ENCODE measurements around the gene WFDC12.
"Not testable (repeated sequence)": the region's sequence is repeated elsewhere in the genome, so short reads cannot be mapped to it uniquely, and the experiment has no call there.

The WFDC12 gene

GRCh38 chr20:45124365-45124764 is at the start of gene WFDC12:
WFDC12 (minus strand) TSS chr20:45124465; CDS start chr20:45124447, 18 bp downstream.
- DNase-seq = no peak
- in situ Hi-C loops (cut with HindIII; ENCODE audit: low pct_ligation_motif_present, low pct_unique_long_range_greater_than_20kb, low sequenced_read_pairs) = no loop called here

DNA sequence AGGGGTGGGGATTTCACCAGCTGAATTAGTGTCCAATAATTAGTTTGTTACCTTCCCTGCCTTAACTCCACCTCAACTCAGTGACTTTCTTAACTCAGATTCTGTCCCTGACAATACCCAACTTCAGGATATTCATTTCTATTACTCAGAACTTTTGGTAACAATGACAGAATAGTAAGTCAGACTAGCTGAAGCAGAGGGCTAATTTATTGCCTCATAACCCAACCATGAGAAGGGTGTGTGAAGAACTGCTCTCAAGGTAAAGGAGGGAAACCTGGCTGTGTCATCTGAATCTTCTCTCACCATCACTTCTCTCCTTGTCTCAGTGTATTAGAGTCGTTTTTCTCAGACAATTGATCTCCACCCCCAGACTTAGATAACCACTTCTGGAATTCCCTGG is 49.3 kb upstream of the WFDC12 start:
- in situ Hi-C loops (cut with HindIII; ENCODE audit: low pct_ligation_motif_present, low pct_unique_long_range_greater_than_20kb, low sequenced_read_pairs) = no loop called here
- DNase-seq = no peak

DNA sequence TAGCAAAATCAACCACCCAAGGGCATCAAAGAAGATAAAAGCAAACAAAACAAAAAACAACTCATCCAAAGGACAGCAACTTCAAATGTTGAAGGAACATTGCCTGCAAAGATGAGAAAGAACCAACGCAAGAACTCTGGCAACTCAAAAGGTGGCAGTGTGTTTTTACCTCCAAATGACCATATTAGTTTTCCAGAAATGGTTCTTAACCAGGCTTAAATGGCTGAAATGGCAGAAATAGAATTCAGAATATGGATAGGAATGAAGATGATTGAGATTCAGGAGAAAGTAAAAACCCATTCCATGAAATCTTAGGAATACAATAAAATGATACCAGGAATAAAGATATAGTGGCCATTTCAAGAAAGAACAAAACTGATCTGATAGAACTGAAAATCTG is 40.6 kb upstream of the WFDC12 start:
- in situ Hi-C loops (cut with HindIII; ENCODE audit: low pct_ligation_motif_present, low pct_unique_long_range_greater_than_20kb, low sequenced_read_pairs) = no loop called here
- no peak for DNase-seq

DNA sequence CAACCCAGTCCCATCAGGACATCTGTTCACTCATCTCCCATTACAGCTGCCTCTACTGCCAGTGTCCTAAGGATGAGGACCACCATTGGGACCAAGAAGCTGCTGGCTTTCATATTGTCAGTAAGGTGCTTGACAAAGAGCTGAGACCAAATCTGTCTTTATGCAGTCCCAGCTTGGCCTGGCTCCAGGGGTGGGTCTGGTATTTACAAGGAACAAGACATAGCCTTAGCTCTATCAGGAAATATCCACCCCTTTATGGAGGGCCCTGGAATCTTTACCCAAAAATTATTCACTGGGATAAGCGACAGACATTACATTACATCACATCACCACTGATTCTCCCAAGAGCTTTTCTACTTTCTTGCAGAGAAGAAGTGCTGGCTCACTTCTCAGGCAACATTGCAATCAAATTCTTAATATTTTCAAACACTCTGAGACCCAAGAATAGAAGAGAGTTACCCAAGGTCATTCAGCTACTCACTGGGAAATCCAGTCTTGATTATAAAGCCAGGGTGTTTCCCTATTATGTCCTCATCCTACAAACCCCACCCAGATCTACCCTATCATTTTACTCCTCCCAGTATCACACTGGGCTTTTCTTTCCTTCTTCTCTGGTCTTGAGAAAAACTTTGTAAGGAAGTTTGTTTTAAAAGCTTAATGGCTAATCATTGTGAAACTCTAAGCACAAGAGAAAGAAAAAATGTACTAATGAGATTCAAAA is 39.0 kb upstream of the WFDC12 start:
- in situ Hi-C loops (cut with HindIII; ENCODE audit: low pct_ligation_motif_present, low pct_unique_long_range_greater_than_20kb, low sequenced_read_pairs) = no loop called here
- DNase-seq = no peak

- in situ Hi-C loops (cut with HindIII; ENCODE audit: low pct_ligation_motif_present, low pct_unique_long_range_greater_than_20kb, low sequenced_read_pairs) = no loop called here
- DNase-seq = peak; percentile 16
Observed at GRCh38 chr20:45157962-45158361, 33.7 kb upstream of the WFDC12 start.

DNA sequence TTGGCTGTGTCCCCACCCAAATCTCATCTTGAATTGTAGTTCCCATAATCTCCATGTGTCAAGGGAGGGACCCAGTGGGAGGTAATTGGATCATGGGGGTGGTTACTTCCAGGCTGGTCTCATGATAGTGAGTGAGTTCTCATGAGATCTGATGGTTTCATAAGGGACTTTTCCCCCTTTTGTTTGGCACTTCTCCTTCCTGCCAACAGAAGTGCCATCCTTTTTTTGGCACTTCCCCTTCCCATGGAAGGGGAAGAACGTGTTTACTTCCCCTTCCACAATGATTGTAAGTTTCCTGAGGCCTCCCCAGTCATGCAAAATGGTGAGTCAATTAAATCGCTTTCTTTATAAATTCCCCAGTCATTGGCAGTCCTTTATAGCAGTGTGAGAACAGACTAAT is 32.4 kb upstream of the WFDC12 start:
- DNase-seq = no peak
- in situ Hi-C loops (cut with HindIII; ENCODE audit: low pct_ligation_motif_present, low pct_unique_long_range_greater_than_20kb, low sequenced_read_pairs) = no loop called here

GRCh38 chr20:45154794-45155193 is 30.5 kb upstream of the WFDC12 start:
- DNase-seq; in situ Hi-C loops (cut with HindIII; ENCODE audit: low pct_ligation_motif_present, low pct_unique_long_range_greater_than_20kb, low sequenced_read_pairs): not testable (repeated sequence)

- no peak for DNase-seq
- in situ Hi-C loops (cut with HindIII; ENCODE audit: low pct_ligation_motif_present, low pct_unique_long_range_greater_than_20kb, low sequenced_read_pairs) = no loop called here
Observed at GRCh38 chr20:45154183-45154582, 29.9 kb upstream of the WFDC12 start.

- in situ Hi-C loops (cut with HindIII; ENCODE audit: low pct_ligation_motif_present, low pct_unique_long_range_greater_than_20kb, low sequenced_read_pairs) = no loop called here
- no peak for DNase-seq
Observed at GRCh38 chr20:45153752-45154151, 29.5 kb upstream of the WFDC12 start.

- in situ Hi-C loops (cut with HindIII; ENCODE audit: low pct_ligation_motif_present, low pct_unique_long_range_greater_than_20kb, low sequenced_read_pairs) = no loop called here
- no peak for DNase-seq
Observed at GRCh38 chr20:45153147-45153546, 28.9 kb upstream of the WFDC12 start.

DNA sequence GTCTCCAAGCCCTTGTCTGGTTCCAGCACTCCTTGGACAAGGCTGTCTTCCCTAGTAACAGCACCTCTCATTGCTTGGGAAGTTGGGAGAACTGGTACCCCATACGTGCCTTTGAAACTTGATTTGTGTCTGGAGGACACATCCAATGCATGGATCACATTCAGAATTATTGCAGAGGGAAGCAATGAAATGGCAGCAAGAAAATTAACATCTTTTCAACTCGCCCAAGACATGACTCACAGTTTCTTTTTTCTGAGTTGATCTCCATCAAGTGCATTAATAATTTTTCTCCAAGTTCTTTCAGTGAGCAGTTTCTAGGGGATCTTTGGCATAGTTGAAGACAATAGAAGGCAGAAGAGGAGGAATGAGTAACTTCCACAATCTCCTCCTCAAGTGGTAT is 28.1 kb upstream of the WFDC12 start:
- no peak for DNase-seq
- in situ Hi-C loops (cut with HindIII; ENCODE audit: low pct_ligation_motif_present, low pct_unique_long_range_greater_than_20kb, low sequenced_read_pairs) = no loop called here

DNA sequence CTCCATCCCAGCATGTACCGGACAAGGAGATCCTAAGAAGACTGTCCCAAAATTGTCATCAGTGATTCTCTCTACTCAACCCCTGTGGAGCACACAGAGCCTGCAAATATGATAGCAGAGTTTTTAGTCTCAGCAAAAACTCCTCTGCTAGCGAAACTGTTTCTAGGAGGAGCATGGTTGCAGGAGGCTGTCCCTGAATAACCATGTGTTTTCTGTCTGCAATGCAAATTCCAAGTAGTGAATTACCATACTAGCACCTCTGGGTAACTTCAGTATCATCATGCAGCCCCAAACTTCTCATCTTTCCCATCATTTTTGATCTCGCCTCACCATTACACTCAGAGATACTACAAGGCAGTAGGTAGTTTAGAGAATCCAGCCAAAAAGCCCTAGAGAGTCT is 24.8 kb upstream of the WFDC12 start:
- DNase-seq = no peak
- in situ Hi-C loops (cut with HindIII; ENCODE audit: low pct_ligation_motif_present, low pct_unique_long_range_greater_than_20kb, low sequenced_read_pairs) = no loop called here

DNA sequence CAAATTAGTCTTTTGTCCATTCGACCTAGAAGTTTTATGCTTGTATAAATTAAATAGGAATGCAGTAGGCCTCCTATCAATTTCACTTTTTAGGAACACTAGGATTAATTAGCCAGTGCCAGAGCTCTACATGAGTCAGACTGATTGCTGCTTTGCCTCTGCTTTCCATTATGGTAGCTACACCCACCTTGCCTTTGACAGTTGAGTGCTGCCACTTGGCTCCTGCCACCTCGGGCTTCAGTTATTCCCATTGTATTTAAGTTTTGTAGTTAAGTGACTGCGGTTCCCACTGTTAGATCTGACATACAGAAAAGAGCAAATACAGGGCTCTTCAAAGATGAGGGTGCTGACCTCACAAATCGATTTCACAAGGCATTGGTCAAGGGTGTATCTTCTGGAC is 16.6 kb upstream of the WFDC12 start:
- DNase-seq = no peak

DNA sequence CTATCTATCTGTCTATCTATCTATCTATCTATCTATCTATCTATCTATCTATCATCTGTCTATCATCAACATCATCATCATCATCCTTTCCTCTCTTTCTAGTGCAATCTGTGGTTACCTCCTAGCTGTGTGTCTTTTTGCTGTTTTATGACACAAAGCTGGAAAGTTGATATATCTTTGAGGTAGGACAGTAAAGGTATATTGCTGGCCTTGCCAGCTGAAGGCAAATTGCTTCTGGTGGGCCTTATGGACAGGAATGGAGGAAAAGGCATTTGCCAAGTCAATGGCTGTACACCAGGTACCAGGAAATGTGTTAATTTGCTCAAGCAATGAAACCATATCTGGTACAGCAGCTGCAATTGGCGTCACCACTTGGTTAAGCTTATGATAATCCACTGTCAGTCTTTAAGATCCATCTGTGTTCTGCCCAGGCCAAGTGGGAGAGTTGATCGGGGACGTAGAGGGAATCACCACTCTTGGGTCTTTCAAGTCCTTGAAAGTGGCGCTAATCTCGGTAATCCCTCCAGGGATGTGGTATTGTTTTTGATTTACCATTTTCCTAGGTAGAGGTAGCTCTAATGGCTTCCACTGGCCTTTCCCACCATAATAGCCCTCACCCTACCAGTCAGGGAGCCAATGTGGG is 15.6 kb upstream of the WFDC12 start:
- in situ Hi-C loops (cut with HindIII; ENCODE audit: low pct_ligation_motif_present, low pct_unique_long_range_greater_than_20kb, low sequenced_read_pairs); DNase-seq: not testable (repeated sequence)

More for the DNA sequence above, 16.6 kb upstream of the WFDC12 start:
- in situ Hi-C loops (cut with HindIII; ENCODE audit: low pct_ligation_motif_present, low pct_unique_long_range_greater_than_20kb, low sequenced_read_pairs) = no loop called here

GRCh38 chr20:45138561-45139300 is 14.5 kb upstream of the WFDC12 start:
- in situ Hi-C loops (cut with HindIII; ENCODE audit: low pct_ligation_motif_present, low pct_unique_long_range_greater_than_20kb, low sequenced_read_pairs) = no loop called here
- peak; percentile 43 for DNase-seq

- in situ Hi-C loops (cut with HindIII; ENCODE audit: low pct_ligation_motif_present, low pct_unique_long_range_greater_than_20kb, low sequenced_read_pairs) = no loop called here
Observed at GRCh38 chr20:45136911-45137310, 12.6 kb upstream of the WFDC12 start.

DNA sequence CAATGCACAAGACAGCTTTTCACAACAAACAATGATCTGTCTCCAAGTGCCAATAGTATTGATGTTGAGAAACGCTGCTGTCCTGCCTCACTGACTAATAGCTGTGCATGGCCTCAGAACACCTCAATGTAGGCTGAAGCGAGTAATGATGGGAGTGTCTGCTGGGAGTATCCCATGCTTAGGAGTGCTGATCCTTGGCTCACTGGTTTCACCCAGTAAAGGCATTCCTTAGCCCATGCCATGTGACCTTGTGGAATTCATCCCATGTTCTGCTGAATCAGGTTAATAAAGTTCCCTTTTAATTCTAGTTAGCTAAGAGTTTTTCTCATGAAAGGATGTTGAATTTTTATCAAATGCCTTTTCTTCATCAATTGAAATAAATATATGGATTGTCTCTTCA is 3.8 kb upstream of the WFDC12 start:
- in situ Hi-C loops (cut with HindIII; ENCODE audit: low pct_ligation_motif_present, low pct_unique_long_range_greater_than_20kb, low sequenced_read_pairs) = no loop called here
- no peak for DNase-seq

More at GRCh38 chr20:45136911-45137310, 12.6 kb upstream of the WFDC12 start:
- DNase-seq = no peak

- in situ Hi-C loops (cut with HindIII; ENCODE audit: low pct_ligation_motif_present, low pct_unique_long_range_greater_than_20kb, low sequenced_read_pairs) = no loop called here
- DNase-seq = no peak
Observed at GRCh38 chr20:45121388-45121787, 2.9 kb downstream of the WFDC12 start.

DNA sequence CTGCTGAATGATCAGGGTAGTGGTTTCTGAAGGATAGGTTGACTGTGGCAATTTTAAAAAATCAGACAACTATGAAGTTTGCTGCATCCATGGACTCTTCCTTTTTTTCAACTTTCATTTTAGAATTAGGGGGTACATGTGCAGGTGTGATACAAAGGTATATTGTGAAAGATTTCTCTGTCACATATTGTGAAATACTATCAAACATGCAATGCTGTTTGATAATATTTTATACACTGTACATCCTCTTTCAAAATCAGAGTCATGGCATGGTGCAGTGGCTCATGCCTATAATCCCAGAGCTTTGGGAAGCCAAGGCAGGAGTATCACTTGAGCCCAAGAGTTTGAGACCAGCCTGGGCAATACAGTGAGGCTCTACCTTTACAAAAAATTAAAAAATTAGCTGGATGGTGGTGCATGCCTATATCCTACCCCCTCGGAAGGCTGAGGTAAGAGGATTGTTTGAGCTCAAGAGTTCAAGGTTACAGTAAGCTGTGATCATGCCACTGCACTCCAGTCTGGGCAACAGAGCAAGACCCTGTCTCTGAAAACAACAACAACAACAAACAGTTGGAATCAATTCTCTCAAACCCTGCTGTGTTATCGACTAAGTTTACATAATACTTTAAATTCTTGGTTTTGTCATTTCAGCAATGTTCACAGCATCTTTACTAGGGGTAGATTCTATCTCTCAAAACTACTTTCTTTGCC is 4.6 kb downstream of the WFDC12 start:
- DNase-seq = no peak
- in situ Hi-C loops (cut with HindIII; ENCODE audit: low pct_ligation_motif_present, low pct_unique_long_range_greater_than_20kb, low sequenced_read_pairs) = no loop called here
